Gastroesophageal sphincter (tissue), 4 donors: ENCODE data around the gene MLN. TPM values are rescaled to one million over a fixed set of nuclear protein-coding genes. Genes with fewer than 3 reads are reported as not detected.

Source experiments
- ATAC-seq: fragments of 150-250 bp; one replicate; pipeline ENCODE4 v1.9.1; 2016; ENCODE audit warnings: mild to moderate bottlenecking, moderate library complexity
- H3K27ac ChIP-seq, 4 donors: fragments of 200-600 bp; sonication (generic) in 3 of 4; 1 replicate in 3 of 4; 2 replicates in 1 of 4; pipeline ENCODE4 v1.5.1; 2016 to 2019
- H3K27me3 ChIP-seq: fragments of 200-600 bp; sonication (generic); one replicate; pipeline ENCODE4 v1.5.1; 2019
- H3K36me3 ChIP-seq, 2 donors: fragments of 200-600 bp; sonication (generic); one replicate each; pipeline ENCODE4 v1.5.1; 2019; ENCODE audit warnings: control low read depth in 1 of 2
- H3K4me1 ChIP-seq, 3 donors: fragments of 200-600 bp; sonication (generic); 1 replicate in 2 of 3; 2 replicates in 1 of 3; pipeline ENCODE4 v1.5.1; 2016 to 2019; ENCODE audit warnings: control low read depth in 2 of 3
- H3K4me3 ChIP-seq, 2 donors: fragments of 200-600 bp; sonication (generic); one replicate each; pipeline ENCODE4 v1.5.1; 2019; ENCODE audit warnings: mild to moderate bottlenecking in 1 of 2, moderate library complexity in 1 of 2
- H3K9me3 ChIP-seq, 3 donors: fragments of 200-600 bp; sonication (generic); one replicate each; pipeline ENCODE4 v1.5.1; 2017 to 2019; ENCODE audit warnings: control low read depth in 2 of 3
- EP300 ChIP-seq: sonication (generic); formaldehyde crosslinking; IDR thresholded peaks from one replicate; pipeline ENCODE4 v1.6.1; 2017; ENCODE audit warnings: antibody characterized with exemption, mild to moderate bottlenecking
- POLR2A ChIP-seq, 2 donors: fragments of 450-650 bp; IDR thresholded peaks; one replicate each; pipeline ENCODE4 v1.6.1; 2017; ENCODE audit warnings: antibody characterized with exemption in 2 of 2, mild to moderate bottlenecking in 2 of 2, moderate library complexity in 1 of 2
- POLR2AphosphoS5 ChIP-seq: sonication (generic); formaldehyde crosslinking; IDR thresholded peaks from one replicate; pipeline ENCODE4 v1.6.1; 2017; ENCODE audit warnings: antibody characterized with exemption
- WGBS, 2 donors: methylation state at CpG; one replicate each; pipeline ENCODE4 v1.1.5; 2018; ENCODE audit warnings: low coverage in 1 of 2; 5-methylcytosine and 5-hydroxymethylcytosine counted together
- total RNA-seq, 4 donors: library from RNA; depleted of rRNA; stranded (reverse); fragments of >200 nt; gene quantifications; one replicate each; pipeline ENCODE4 v1.1.0, GENCODE V29; 2016
- TF ChIP-seq, protein P1 (sequence below), 4 experiments: fragments of 200-600 bp in 2 of 4; fragments of 450-650 bp in 2 of 4; sonication (generic) in 1 of 4; IDR thresholded peaks; one replicate each; pipeline ENCODE4 v1.5.1; 2017 to 2019; ENCODE audit warnings: antibody characterized with exemption in 4 of 4, mild to moderate bottlenecking in 2 of 4, moderate library complexity in 2 of 4

MLN gene, protein sequence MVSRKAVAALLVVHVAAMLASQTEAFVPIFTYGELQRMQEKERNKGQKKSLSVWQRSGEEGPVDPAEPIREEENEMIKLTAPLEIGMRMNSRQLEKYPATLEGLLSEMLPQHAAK
- total RNA-seq, result not detected

DNA sequence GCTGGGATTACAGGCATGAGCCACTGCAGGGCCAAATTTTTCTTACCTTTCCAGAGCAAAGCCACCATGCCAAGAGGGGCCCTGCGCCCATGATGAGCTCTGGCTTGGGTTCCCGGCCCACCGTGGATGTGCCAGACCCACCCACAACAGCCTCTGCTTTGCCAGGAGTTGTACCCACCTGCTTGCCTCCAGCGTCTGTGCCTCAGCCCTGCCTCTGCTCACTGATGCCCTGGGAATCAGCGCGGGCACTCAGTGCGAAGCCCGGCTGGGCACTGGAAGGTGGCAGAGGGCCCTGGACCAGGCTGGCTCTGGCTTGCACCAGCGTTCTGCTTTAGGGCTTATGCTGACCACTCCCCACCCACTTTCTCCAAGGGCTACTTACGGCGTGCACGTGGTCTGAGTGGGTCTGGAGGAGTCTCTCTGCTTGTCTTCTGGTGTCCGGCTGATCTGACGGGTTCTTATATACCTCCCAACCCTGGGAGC is at the start of gene MLN:
MLN (minus strand) TSS at position 433 of the 483 bp plus-strand sequence. CDS start 2,840 bp downstream, outside the sequence.
- no peak for ATAC-seq
- Histone ChIP-seq H3K27me3 (peaks cover 97% of the 10 kb centered on the region), H3K27ac (no peak within 1 kb of the TSS), H3K4me1 (no peaks in the 10 kb centered on the region), H3K36me3 (no peaks in the 10 kb centered on the region), H3K9me3 (no peaks in the 10 kb centered on the region), H3K4me3 (no peak within 1 kb of the TSS)
- 80 to 100% methylated on average over 2 to 4 of the region's 14 CpGs for WGBS, 2 donors
- TF ChIP-seq POLR2AphosphoS5 (no peak), EP300 (no peak), POLR2A (IDR thresholded peaks at IDR 0.05) (no peak)
- TF ChIP-seq, protein P1, sequence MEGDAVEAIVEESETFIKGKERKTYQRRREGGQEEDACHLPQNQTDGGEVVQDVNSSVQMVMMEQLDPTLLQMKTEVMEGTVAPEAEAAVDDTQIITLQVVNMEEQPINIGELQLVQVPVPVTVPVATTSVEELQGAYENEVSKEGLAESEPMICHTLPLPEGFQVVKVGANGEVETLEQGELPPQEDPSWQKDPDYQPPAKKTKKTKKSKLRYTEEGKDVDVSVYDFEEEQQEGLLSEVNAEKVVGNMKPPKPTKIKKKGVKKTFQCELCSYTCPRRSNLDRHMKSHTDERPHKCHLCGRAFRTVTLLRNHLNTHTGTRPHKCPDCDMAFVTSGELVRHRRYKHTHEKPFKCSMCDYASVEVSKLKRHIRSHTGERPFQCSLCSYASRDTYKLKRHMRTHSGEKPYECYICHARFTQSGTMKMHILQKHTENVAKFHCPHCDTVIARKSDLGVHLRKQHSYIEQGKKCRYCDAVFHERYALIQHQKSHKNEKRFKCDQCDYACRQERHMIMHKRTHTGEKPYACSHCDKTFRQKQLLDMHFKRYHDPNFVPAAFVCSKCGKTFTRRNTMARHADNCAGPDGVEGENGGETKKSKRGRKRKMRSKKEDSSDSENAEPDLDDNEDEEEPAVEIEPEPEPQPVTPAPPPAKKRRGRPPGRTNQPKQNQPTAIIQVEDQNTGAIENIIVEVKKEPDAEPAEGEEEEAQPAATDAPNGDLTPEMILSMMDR (IDR thresholded peaks at IDR 0.05), result no peak

DNA sequence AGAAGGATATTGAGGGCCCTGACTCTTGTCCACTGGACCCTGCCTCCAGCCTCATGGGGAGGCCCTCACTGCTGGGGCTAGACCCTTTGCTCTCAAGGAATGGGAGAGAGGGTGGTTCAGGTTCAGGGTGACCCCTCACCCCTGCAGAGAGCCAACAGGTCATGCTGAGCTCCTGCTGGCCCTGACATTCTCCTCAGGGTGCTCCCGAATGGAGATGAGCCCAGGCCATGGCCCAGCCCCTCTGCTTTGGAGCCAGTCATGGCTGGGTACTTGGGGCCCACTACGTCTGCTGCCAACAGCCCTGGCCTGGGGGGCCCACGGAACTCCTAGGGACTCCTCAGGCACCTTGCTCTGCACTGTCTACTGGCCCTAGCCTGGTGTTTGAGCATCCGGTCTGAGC is 49.2 kb upstream of the MLN start:
- ATAC-seq, result no peak
- no CpG with 5 or more reads among the region's 4 CpGs for WGBS, 2 donors
- Histone ChIP-seq H3K27ac (no peak overlapping the region), H3K4me1 (peaks cover 0 to 4% (median 0%) of the 10 kb centered on the region in 3 donors), H3K4me3 (no peak overlapping the region), H3K27me3 (peaks cover 81% of the 10 kb centered on the region), H3K9me3 (no peaks in the 10 kb centered on the region), H3K36me3 (no peaks in the 10 kb centered on the region)
- TF ChIP-seq, protein P1 (IDR thresholded peaks at IDR 0.05), result no peak
- TF ChIP-seq EP300 (no peak), POLR2A (IDR thresholded peaks at IDR 0.05) (no peak), POLR2AphosphoS5 (no peak)

DNA sequence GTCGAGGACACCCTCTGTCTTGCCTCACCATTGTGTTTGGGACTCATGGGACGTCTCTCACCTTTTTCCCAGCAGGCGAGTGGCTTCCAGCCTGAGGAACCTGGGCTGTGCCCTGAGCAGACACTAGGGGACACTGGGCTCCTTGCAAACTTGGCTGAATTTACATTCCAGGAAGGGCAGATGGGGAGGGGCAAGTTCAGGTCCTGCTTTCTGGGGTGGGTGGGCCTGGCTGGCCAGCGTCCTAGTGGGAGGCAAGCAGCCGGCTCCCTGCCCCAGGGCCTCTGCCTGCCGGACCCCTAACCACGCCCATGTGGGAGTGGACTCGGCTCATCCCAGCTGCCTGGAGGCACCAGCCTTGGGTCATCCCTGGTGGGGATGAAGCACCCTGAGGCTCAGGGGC is 48.2 kb upstream of the MLN start:
- Histone ChIP-seq H3K27ac (no peak overlapping the region), H3K4me3 (no peak overlapping the region), H3K4me1 (no peaks in the 10 kb centered on the region), H3K36me3 (no peaks in the 10 kb centered on the region), H3K9me3 (no peaks in the 10 kb centered on the region), H3K27me3 (peaks cover 72% of the 10 kb centered on the region)
- TF ChIP-seq POLR2A (IDR thresholded peaks at IDR 0.05), result no peak
- TF ChIP-seq, protein P1 (IDR thresholded peaks at IDR 0.05), result peak in 2 of 4 experiments; percentile 18 to 31
- no peak for ATAC-seq
- 30% methylated on average over 3 of the region's 8 CpGs; no CpG with 5 or more reads in 1 of the 2 donors for whole genome bisulfite sequencing, 2 donors

DNA sequence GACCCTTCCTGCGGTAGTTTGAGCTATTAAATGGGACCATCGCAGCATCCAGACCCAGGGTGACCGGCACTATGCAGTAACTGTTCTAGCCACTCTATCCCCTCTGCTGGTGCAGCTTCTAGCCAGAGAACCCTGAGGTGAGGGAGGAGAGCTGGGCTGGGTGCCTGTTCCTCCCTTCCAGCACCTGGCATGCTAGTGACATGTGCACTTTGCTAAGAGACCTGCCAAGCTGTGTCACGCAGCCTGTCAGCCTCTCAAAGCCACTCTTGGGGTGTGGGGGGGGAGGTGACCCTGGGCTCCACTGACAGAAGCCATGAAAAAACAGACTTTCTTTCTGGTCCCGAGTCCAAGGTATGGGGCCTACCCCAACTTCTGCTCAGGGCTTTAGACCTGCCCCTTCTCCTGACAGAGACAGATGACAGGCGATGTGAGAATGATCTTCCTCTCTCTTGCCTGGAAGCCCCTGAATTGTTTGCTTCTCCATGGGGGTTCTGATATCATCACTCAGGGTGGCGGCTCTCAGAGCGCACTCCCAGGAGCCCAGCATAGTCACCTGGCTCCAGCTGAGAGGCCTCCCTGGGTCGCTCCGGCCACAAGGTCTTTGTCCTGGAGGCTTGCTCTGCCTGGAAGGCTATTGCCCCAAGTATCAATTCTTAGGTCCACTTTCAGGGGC is 47.2 kb upstream of the MLN start:
- no peak overlapping the region for H3K27ac ChIP-seq
- no peaks in the 10 kb centered on the region for H3K4me1 ChIP-seq
- ATAC-seq, result no peak
- H3K4me3 ChIP-seq, result no peak overlapping the region
- TF ChIP-seq POLR2AphosphoS5 (no peak), POLR2A (IDR thresholded peaks at IDR 0.05) (no peak), EP300 (no peak)
- TF ChIP-seq, protein P1 (IDR thresholded peaks at IDR 0.05), result no peak
- H3K9me3 ChIP-seq, result no peaks in the 10 kb centered on the region
- WGBS, 2 donors, result no CpG with 5 or more reads among the region's 10 CpGs
- H3K36me3 ChIP-seq, result no peaks in the 10 kb centered on the region
- peaks cover 62% of the 10 kb centered on the region for H3K27me3 ChIP-seq

DNA sequence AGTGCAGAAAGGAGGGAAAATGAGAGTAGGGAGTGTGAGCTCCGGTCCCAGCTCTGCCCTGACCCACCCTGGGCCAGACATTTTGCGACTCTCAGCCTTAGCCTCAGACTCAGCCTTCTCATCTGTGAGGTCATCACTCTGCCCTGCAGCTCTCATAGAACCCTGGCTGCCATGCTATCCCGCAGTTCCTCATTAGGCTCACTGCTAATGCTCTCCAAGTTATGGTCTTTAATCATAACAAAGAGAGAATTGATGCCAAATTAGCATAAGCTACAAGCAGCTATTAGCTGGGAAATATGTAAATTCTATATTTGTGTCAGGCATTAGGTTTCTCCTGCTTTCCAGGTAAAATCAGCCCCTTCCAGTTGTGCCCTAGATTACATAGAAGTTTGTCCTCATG is 46.5 kb upstream of the MLN start:
- TF ChIP-seq EP300, result no peak
- TF ChIP-seq POLR2AphosphoS5, result no peak
- TF ChIP-seq, protein P1 (IDR thresholded peaks at IDR 0.05), result no peak
- no peak for TF ChIP-seq POLR2A (IDR thresholded peaks at IDR 0.05)
- peaks cover 55% of the 10 kb centered on the region for H3K27me3 ChIP-seq
- H3K4me1 ChIP-seq, result no peaks in the 10 kb centered on the region
- 83% methylated on average over 1 of the region's 3 CpGs; no CpG with 5 or more reads in 1 of the 2 donors for WGBS, 2 donors
- no peak overlapping the region for H3K27ac ChIP-seq
- ATAC-seq, result no peak
- no peaks in the 10 kb centered on the region for H3K36me3 ChIP-seq
- no peak overlapping the region for H3K4me3 ChIP-seq
- H3K9me3 ChIP-seq, result no peaks in the 10 kb centered on the region
